ENCODE results near the gene RNF144B.

DNA sequence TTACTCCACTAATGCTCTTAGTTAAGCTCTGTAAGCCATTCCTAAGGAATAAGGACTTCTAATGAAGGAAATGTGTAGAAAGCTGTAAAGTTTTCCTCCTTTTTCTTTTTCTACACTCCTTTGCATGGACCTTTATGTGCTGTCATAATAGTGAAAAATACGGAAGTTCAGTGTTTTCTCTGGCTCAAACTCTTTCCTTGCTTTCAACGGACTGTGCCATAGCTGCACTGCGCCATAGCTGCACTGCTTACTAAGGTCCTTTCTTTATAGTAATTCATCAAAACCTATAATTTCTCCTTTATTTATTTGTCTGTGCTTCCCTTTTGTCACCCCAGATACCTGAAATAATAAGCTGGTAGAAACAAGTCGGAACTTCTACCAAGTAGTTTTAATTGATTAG is 67.3 kb downstream of the RNF144B start:
- TF ChIP-seq, protein P1, sequence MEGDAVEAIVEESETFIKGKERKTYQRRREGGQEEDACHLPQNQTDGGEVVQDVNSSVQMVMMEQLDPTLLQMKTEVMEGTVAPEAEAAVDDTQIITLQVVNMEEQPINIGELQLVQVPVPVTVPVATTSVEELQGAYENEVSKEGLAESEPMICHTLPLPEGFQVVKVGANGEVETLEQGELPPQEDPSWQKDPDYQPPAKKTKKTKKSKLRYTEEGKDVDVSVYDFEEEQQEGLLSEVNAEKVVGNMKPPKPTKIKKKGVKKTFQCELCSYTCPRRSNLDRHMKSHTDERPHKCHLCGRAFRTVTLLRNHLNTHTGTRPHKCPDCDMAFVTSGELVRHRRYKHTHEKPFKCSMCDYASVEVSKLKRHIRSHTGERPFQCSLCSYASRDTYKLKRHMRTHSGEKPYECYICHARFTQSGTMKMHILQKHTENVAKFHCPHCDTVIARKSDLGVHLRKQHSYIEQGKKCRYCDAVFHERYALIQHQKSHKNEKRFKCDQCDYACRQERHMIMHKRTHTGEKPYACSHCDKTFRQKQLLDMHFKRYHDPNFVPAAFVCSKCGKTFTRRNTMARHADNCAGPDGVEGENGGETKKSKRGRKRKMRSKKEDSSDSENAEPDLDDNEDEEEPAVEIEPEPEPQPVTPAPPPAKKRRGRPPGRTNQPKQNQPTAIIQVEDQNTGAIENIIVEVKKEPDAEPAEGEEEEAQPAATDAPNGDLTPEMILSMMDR (IDR thresholded peaks at IDR 0.05 in 8 of 11, conservative IDR thresholded peaks at IDR 0.05 in 3 of 11) = no peak
- TF ChIP-seq POLR2A (IDR thresholded peaks at IDR 0.05) (no peak), POLR2AphosphoS5 (IDR thresholded peaks at IDR 0.05) (no peak)

Measured in spleen (tissue), 7 donors.